DMS79 (cell line): Measurements from ENCODE around the gene GCK.

ENCODE experiments used
- DNase-seq: peaks from one replicate; lab custom pipeline; 2025; lab: John Stamatoyannopoulos, UW

GCK gene

DNA sequence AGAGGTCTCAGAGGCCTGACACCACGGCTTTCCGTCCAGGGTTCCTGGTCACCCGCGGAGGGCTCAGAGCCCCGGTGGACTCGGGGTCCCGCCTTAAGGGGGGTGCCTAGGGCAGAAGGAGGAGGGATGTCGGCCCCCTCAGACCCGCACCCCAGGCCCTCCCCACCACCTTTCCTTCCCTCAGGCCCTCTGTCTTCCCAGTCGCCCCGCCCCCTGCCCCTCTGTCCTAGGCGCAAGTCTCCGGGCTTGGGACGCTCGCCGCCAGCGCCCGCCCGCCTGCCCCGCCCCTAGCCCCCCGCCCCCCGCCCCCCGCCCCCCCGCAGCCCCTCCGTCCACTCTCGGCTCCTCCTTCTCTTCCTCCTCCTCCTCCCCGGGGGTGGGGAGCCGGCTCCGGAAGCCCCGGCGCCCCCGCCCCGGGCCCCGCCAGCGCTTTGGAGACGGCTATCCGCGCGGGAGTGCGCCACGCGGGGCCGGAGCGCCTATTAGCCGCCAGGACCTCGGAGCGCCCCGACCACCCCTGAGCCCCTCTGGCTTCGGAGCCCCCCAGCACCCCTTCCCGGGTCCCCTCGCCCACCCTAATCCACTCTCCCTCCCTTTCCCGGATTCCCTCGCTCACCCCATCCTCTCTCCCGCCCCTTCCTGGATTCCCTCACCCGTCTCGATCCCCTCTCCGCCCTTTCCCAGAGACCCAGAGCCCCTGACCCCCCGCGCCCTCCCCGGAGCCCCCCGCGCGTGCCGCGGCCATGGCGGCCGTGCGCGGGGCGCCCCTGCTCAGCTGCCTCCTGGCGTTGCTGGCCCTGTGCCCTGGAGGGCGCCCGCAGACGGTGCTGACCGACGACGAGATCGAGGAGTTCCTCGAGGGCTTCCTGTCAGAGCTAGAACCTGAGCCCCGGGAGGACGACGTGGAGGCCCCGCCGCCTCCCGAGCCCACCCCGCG, 85.0 kb downstream of the GCK start, which contains the start of gene AEBP1:
Gene AEBP1, plus strand, starts transcription at position 423 of the 937 bp plus-strand sequence. Its CDS starts 321 bp downstream, at position 744.
- peak; percentile 24 for DNase-seq

GRCh38 chr7:44103566-44103922, 85.7 kb downstream of the GCK start:
- no peak for DNase-seq

DNA sequence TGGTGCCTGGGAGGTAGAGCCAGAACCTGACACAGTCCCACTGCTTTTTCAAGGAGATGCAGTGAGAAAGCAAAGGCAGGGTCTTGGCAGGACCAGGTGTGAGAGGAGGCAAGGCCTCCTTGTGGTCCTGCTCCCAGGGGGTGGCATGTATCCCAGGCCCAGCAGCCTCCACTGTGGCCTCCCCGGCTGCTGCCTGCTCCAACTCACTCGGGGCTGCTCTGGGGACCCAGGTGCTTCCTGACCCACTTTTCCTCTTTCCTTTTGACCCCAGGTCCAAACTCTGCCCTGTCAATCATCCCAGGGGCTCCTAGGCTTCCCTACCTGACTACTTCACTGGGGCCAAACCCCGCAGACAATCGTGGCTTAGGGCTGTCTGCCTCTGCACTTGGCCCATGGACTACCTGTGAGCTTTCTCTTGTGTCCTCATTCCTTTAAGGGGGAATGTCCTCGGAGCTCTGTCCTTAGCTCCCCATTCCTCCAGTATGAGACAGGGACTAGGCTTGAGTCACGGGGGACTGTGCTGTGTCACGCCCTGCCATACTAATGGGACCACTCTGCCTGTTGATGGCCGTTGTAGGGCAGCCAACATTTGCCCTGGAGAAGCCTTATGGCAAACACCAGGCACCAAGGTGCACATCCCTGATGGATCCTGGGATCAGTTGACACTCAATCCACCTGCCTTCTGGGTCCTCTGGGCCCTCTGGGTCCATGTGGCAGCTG, 86.2 kb downstream of the GCK start:
- DNase-seq: no peak

DNA sequence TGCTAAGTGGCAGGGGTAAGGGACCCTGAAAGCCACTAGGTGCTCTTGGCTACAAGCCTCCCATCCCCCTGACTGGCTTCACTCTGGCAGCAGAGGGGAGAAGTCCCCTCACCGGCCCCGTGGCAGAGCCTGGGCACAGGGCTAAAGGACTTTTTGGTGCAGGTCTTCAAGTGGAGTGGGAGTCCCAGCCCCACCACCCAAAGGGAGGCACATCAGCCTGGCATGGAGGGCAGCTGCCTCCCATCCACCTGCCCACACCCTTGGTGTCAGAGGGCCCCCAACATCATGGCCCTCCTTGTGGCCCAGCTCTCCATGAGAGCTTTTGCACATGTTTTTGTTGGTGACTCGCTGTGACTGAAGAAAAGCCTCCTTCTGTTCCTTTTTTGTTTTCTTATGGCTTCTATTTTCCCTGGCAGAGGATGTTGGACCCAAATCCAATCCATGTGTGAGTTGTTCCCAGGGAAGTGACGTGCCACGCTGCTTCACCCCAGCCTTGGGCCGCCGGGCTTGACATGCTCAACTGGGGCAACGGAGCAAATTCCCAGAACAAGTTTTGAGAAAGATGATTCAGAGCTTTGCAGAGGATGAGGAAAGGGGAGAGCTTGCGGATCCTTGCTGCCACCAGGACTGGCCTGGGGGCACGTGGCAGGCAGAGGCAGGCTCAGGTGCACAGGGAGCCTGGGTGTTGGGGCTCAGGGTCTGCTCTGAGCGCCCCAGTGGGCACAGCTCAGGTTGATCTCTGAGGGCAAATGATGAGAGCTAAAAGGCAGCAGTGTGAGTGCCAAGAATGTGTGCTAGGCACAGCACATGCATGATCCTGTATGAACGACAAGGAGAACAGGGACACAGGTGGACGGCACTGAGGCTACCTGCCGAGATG, 87.0 kb downstream of the GCK start:
- DNase-seq: no peak

DNA sequence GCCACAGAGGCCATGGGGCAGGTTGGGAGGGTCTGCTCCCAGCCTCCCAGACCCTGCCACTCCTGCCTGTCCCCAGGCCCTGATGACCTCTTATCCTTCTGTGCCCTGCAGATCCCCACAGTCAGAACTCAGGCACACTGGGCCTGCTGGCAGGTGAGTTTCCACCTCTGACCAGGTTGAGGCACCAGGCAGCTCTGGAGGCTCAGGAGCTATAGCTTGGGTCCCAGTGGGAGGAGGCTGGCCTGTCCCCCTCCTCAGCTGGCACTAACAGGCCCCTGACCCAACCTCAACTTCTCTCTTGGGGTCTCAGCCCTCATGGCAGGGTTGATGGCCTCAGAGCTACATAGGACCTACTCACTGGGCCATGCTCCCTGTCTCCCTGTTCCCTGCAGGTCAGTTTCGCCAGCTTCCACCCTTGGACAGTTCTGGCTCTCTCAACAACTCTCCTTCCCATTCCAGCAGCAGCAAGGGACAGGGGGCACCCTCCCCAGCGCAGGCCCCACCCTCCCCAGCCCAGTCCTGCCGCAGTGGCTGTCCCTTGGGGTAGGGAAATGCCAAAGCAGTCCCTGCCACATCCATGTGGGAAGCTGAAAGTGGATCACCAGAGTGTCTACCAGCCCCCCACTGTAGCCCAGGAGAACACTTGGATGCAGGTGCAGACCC, 87.8 kb downstream of the GCK start:
- DNase-seq: no peak

GRCh38 chr7:44100458-44101302, 88.6 kb downstream of the GCK start:
- no peak for DNase-seq

- DNase-seq: no peak
Observed at GRCh38 chr7:44099669-44100068, 89.6 kb downstream of the GCK start.

- no peak for DNase-seq
Observed at GRCh38 chr7:44098092-44099068, 90.9 kb downstream of the GCK start.

- no peak for DNase-seq
Observed at GRCh38 chr7:44097064-44097932, 91.9 kb downstream of the GCK start.

- DNase-seq: no peak
Observed at GRCh38 chr7:44096326-44096881, 92.8 kb downstream of the GCK start.

DNA sequence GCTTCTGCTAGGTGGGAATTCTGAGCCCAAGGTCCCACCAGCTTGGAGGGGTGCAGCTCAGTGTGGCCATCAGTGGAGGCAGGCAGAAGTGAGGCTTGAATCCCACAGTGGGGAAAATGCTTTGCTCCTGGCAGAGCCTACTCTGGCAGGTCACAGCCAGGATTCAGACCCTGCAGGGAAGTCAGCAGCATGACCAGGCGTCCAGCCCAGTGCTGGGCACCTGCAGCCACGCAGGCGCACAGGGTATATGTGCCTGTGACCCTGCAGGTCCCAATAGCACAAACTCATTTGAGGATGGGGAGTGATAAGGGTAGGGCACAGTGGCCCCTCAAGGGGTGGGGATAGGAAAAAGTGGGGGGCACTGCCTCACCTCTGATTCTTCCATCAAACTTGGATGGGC, 93.5 kb downstream of the GCK start:
- DNase-seq: no peak

DNA sequence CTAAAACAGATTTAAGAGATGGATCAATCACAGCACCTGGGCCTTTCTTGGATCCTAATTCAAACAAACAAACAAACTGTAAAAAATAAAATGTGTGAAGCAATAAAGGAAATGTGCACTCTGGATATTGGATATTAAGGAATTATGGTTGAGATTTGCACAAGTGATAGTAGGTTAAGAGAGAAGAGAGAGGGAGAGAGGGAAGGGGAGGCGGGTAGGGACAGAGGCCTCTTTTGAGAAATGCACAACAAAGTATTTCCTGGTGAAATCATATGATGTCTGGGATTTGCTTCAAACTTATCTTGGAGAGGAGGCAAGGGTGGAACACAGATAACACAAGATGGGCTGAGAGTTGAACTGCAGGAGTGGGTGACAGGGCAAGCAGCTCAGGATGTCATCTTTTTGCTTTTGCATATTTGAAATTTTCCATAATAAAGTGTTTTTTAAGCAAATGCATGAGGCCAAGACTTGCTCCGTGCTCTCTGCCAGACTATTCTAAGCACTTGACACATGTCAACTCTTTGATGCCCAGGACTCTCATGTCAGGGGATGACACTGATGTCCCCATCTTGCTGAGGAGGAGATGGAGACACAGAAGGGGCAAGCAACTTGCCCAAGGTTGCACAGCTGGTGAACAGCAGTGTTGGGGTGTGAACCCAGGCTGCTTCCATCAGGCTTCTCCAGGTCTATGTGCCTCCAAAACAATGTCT, 94.2 kb downstream of the GCK start:
- no peak for DNase-seq

GRCh38 chr7:44094365-44094764, 94.9 kb downstream of the GCK start:
- no peak for DNase-seq
